GM10266 (cell line): ENCODE measurements around the gene DUOX2.

Experiments used
- DNase-seq: peaks from one replicate; pipeline ENCODE4 v3.0.0; 2012; ENCODE audit errors: extremely low spot score
- CTCF ChIP-seq: IDR thresholded peaks from 2 replicates; pipeline ENCODE4 v1.5.1; 2012; ENCODE audit warnings: mild to moderate bottlenecking, low read depth; ENCODE audit not compliant: control insufficient read depth, insufficient read depth; ENCODE audit errors: missing control alignments

The DUOX2 gene

GRCh38 chr15:45155739-45156138, 41.8 kb upstream of the DUOX2 start:
- TF ChIP-seq CTCF, result no peak
- no peak for DNase-seq

- DNase-seq, result no peak
- no peak for TF ChIP-seq CTCF
These were observed 38.2 kb upstream of the DUOX2 start for GRCh38 chr15:45151998-45152828.

DNA sequence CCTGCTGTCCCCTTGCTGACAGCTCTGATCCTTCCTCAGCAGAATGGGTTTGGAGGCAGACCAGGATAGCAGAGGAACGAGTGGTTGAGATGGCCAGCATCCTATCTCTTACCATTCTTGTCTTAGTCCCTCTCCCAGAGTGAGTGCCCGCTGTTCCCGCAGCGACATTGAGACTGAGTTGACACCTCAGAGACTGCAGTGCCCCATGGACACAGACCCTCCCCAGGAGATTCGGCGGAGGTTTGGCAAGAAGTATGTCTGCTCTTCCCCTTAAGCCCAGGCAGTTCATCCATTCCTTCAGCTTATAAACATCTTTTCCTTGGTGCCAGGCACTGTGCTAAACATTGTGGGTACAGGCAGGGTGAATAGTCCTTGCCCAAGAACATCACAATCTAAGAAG, 37.0 kb upstream of the DUOX2 start:
- no peak for TF ChIP-seq CTCF
- DNase-seq, result no peak

- DNase-seq, result no peak
- no peak for TF ChIP-seq CTCF
These were observed 36.5 kb upstream of the DUOX2 start for GRCh38 chr15:45150481-45150880.

- no peak for TF ChIP-seq CTCF
- DNase-seq, result no peak
These were observed 35.1 kb upstream of the DUOX2 start for GRCh38 chr15:45149060-45149459.

GRCh38 chr15:45148076-45149059, 34.4 kb upstream of the DUOX2 start:
- no peak for DNase-seq
- no peak for TF ChIP-seq CTCF

DNA sequence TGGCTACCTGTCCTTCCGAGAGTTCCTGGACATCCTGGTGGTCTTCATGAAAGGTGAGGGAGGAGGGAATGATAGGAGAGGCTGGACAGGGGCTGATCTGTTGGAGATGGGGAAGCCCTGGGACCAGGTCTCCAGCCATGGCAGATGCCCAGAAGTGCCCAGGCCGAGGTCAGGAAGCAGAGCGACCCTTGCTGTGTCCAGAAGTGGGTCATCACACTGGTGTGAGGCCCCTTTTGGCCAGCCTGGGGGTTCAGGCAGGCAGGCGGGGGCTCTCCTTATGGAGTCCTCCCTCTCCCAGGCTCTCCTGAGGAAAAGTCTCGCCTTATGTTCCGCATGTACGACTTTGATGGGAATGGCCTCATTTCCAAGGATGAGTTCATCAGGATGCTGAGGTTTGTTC, 33.6 kb upstream of the DUOX2 start:
- DNase-seq, result no peak
- TF ChIP-seq CTCF, result no peak
